Lower leg skin (tissue), 3 donors: ENCODE measurements around the gene GPAM.

ENCODE experiments used
- POLR2A ChIP-seq, 2 donors: fragments of 450-650 bp; IDR thresholded peaks; one replicate each; pipeline ENCODE4 v1.6.1; 2016 to 2017; ENCODE audit warnings: antibody characterized with exemption in 2 of 2, mild to moderate bottlenecking in 1 of 2, moderate library complexity in 1 of 2
- TF ChIP-seq, protein P1 (sequence below), 3 donors: fragments of 450-650 bp; IDR thresholded peaks; one replicate each; pipeline ENCODE4 v1.5.1; 2016; ENCODE audit warnings: antibody characterized with exemption in 3 of 3, mild to moderate bottlenecking in 3 of 3, moderate library complexity in 2 of 3

DNA sequence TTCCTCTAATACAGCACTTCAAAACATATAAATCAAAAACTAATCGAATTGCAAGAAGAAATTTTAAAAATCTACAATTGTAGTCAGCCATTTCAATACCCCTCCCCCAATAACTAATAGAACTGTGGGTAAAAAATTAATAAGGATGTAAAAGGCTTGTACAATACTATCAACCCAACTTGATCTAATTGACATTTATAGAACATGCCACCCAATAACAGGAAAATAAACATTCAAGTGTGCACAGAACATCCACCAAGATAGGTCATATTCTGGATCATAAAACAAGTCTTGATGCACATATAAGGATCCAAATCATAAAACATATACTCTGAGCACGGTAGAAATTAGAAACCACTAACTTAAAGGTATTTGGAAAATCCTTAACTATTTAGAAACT is 4.0 kb upstream of the GPAM start:
- TF ChIP-seq, protein P1, sequence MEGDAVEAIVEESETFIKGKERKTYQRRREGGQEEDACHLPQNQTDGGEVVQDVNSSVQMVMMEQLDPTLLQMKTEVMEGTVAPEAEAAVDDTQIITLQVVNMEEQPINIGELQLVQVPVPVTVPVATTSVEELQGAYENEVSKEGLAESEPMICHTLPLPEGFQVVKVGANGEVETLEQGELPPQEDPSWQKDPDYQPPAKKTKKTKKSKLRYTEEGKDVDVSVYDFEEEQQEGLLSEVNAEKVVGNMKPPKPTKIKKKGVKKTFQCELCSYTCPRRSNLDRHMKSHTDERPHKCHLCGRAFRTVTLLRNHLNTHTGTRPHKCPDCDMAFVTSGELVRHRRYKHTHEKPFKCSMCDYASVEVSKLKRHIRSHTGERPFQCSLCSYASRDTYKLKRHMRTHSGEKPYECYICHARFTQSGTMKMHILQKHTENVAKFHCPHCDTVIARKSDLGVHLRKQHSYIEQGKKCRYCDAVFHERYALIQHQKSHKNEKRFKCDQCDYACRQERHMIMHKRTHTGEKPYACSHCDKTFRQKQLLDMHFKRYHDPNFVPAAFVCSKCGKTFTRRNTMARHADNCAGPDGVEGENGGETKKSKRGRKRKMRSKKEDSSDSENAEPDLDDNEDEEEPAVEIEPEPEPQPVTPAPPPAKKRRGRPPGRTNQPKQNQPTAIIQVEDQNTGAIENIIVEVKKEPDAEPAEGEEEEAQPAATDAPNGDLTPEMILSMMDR (IDR thresholded peaks at IDR 0.05): no peak
- no peak for TF ChIP-seq POLR2A (IDR thresholded peaks at IDR 0.05)
